Activated T-cell treated with anti-CD3 and anti-CD28 coated beads for 4 hours (primary cell): Measurements from ENCODE around the gene GTSF1L.
A peak's percentile ranks its signal among the peaks of the same experiment; 100 is the strongest.

Experiments used
- DNase-seq: peaks from one replicate; pipeline ENCODE4 v3.0.0-alpha.2; 2020

Gene GTSF1L

DNA sequence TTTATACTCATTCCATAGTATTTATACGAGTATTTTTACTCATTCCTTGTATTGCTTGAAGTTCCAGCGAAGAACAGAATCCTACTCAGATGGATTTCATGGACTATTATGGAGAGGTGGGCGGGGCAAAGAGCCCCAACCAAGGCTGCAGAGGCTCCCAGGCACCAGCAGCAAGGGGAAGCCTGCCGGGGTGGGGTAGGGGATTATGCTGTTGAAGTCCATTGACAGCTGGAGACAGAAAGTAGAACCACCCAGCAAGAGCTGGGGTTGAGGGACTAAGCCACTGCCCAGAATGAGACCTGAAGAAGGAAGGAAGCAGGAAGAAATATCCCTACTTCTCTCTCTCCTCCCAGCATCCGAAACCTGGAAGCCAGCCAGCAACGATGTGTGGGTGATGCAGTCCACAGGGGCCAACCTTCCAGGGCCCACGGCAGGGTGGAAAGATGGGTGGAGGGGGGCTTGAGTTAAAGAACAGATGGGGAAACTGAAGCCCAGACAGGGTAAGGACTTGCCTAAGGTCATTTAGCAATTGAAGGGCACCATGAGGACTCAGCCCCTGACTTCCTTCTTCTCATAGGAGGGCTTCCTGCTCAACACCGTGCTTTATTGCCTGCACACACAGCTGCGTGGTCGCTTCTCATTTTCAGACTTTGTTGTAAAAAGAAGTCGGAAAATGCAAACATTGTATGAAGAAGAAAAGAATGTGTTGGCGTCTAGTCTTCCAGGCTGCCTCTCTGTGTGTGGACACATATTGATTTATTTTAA lies 18.3 kb upstream of the GTSF1L start:
- no peak for DNase-seq

- DNase-seq: no peak
Observed at GRCh38 chr20:43744151-43744611, 17.4 kb upstream of the GTSF1L start.

DNA sequence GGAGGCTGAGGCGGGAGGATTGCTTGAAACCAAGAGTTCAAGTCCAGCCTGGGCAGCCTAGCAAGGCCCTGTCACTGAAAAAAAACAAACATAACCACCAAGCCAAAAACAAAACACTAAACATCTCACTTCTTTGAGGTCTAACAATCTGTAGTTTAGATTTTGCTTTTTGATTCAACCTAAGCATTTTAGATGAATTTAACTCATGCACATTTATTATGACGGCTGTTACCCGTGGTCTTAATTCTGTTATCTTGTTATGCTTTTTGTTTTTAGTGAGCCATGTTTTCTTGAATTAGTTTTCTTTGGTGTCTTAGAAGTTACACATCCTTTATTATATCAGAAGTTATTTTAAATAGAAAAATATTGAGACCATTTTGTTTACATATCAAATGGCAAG lies 13.8 kb upstream of the GTSF1L start:
- no peak for DNase-seq

GRCh38 chr20:43739148-43739749 lies 12.4 kb upstream of the GTSF1L start:
- no peak for DNase-seq

DNA sequence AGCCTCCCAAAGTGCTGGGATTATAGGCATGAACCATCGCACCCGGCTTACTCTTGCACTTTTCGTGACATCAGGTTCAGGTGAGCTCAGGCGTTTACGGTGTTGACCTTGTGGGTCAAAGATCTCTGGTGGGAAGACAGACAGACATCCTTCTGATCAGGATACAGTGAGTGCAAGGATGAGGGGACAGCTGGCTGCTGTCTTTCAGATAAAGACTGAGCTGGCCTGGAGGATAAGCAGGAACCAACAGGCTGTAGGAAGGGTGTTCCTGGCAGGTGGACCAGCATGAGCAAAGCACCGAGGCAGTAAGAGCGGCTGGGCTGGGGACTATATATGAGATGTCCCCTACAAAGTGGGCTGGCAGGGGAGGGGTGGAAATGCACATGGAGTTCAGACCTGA lies 11.1 kb upstream of the GTSF1L start:
- DNase-seq: no peak

DNA sequence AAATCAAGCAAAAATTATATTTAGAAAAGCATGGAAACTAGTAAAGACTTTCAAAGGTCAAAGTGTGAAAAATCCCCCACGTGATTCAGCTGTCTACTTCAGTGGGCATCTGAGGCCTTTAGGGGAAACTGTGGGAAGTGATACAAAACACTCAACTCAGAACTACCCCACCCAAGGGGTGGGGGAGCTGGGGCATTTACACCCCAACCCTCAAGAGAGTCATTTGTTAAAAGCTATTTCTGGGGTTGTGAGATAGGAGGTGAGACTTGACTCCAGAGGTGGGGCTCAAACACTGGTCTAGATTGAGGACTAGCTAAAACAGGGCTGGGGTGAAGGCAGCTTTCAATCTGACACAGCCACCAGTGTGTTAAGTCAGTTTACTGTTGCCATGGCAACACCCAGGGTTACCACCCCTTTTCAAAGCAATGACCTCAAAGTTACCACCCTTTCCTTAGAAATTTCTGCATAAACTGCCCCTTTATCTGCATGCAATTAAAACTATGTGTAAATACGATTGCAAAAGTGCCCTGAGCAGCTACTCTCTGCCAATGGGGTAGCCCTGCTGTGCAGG lies 9.9 kb upstream of the GTSF1L start:
- no peak for DNase-seq

- DNase-seq: no peak
Observed at GRCh38 chr20:43731927-43732326, 5.1 kb upstream of the GTSF1L start.

GRCh38 chr20:43731469-43731868 lies 4.7 kb upstream of the GTSF1L start:
- no peak for DNase-seq

DNA sequence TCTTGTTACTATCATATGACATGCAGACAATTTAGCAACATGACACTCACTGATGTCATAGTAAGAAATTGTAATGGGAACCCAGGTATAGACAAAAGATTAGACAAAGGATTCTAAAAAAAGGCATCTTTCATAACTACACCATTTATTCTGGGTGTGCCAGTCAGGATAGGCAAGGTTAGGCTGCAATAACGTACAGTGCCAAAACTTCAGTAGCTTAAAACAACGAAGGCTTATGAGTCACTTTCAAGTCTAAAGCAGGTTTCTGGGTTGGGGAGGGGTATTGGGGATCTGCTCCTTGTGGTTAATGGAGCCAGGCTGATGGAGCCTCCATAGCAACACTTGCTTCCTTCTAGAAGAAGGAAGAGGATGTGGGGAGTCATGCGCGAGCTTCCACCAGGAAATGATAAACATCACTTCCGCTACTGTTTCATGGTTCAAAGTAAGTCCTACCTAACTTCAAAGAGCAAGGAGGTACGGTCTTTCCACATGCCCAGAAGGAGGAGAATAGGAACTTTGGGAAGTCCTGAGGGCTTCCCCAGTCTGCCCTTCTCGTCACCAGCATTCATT lies 2.0 kb upstream of the GTSF1L start:
- no peak for DNase-seq

- DNase-seq: no peak
Observed at GRCh38 chr20:43727980-43728590, 1.3 kb upstream of the GTSF1L start.

GRCh38 chr20:43726333-43726732 lies 469 bp downstream of the GTSF1L start:
- DNase-seq: no peak

DNA sequence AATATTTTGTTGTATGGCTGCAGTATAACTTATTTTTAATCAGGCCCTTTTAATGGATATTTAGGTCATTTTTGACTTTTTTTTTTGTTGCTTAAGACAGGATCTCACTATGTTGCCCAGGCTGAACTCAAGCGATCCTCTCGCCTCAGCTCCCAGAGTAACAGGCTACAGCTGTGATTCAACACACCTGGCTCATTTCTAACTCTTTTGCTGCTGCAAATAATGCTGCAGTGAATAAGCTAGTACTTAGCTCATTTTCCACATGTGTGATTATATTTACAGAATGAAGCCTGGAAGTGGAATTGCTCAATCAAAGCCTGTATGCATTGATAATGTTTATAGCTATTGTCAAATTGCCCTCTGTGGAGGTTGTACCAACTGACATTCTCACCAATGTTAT lies 1.1 kb downstream of the GTSF1L start:
- no peak for DNase-seq

DNA sequence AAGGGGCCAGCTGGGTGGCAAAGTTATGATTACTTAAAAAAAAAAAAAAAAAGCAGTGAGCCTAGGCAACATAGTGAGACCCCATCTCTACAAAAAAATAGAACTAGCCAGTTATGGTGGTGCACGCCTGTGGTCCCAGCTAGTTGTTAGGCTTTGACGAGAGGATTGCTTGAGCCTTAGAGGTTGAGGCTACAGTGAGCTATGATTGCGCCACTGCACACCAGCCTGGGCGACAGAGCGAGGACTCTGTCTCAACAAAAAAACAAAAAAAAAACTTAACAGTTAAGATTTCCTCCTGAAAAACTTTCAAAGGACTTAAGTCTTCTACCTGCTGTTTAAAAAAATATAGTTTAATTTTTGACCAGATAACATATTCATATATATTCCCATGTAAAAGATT lies 2.4 kb downstream of the GTSF1L start:
- DNase-seq: no peak

GRCh38 chr20:43723735-43724134 lies 3.1 kb downstream of the GTSF1L start:
- no peak for DNase-seq

DNA sequence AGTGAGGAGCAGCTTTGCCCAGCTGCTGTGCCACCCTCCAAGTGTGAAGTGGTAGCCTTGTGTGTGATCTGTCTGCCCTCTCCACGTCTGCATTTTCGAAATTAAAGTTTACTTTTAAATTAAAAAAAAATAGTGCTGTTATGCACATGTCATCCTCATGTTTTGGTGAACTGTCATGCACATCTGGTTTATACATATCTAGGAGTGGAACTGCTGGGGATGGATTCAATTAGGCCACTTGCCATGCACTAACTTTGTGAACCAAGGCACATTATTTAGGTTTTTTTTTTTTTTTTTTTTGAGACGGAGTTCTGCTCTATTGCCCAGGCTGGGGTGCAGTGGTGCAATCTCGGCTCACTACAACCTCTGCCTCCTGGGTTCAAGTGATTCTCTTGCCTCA lies 3.6 kb downstream of the GTSF1L start:
- no peak for DNase-seq

DNA sequence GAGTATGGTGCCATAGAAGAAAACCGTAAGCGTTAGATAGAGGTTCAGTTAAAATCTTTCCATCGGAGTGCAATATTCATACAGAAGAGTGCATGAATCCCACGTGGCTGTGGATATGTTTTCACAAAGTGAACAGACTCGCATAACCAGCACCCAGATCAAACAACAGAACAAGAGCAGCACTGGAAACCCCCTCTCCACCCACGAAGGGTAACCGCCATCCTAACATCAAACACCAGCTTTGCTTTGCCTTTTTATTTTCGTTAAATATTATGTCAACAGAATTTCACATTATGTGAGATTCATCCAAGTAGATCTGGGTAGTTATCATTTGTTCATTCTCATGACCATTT lies 4.7 kb downstream of the GTSF1L start:
- DNase-seq: peak; percentile 51

- no peak for DNase-seq
Observed at GRCh38 chr20:43721429-43722152, 5.2 kb downstream of the GTSF1L start.

- DNase-seq: no peak
Observed at GRCh38 chr20:43721097-43721428, 5.7 kb downstream of the GTSF1L start.

DNA sequence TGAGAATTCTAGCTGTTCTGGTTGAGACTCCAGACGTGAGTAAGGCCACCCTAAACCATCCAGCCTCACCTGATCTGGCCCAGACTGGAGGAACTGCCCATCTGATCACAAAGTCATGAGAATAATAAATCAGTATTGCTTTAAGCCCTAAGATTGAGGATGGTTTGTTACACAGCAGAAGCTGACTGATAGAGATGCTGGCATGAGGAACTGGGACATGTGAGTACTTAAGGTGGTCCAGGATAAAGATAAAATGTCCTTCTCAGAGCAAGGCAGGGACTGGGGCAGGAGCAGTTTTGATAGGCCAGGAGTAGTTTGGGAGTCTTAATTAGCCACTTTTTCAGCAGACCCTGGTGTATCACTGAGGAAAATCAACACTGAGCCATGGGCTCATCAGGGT lies 6.8 kb downstream of the GTSF1L start:
- no peak for DNase-seq

GRCh38 chr20:43717616-43717995 lies 9.2 kb downstream of the GTSF1L start:
- no peak for DNase-seq

- DNase-seq: no peak
Observed at GRCh38 chr20:43716757-43717615, 9.8 kb downstream of the GTSF1L start.

- no peak for DNase-seq
Observed at GRCh38 chr20:43716123-43716522, 10.7 kb downstream of the GTSF1L start.
